ELR (cell line): ENCODE data around the gene TBC1D20.

Experiments used
- DNase-seq: peaks from one replicate; pipeline ENCODE4 v3.0.0-alpha.2; 2015; ENCODE audit warnings: low read depth

TBC1D20 gene

DNA sequence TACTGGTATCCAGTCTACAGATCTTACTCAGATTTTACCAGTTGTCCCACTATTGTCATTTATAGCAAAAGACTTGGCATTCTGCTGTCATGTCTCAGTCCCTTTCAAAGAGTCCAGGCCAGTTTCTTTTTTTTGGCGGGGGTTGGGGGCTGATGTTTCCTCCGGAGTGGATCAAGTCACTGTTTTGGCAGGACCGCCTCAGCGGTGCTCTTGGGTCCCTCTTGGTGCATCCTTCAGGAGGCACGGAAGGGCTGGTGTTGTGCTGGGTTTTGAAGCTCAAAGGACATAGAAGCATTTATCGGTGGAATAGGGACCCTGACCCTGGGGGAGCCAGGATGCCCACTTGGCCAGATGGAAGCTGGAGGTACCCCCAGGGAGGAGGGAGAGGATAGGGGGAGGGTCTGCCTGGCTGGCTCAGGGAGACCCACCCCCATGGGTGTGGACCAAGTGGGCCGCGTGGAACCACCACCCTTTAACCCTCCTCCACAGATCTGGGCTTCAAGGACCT lies 43.4 kb downstream of the TBC1D20 start:
- DNase-seq: no peak

DNA sequence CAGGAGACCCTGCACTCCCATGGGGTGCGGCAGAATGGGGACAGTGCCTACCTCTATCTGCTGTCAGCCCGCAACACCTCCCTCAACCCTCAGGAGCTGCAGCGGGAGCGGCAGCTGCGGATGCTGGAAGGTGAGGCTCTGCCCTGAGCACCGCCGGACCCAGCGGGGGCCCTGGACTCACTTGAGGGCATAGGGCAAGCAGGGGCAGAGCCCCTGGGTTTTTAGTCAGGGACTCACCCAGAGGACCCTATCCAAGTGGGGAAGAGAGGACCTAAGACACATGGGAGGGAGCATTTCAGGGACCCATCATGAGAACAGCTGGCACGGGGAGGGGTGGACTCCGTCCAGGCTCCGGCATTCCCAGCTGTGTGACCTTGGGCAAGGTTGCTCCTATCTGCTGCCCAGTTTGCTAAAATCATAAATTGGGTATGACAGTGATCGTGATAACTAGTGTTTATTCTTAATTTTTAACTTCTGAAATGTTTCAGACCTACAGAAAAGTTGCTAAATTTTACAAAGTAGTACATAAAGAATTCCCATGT lies 44.5 kb downstream of the TBC1D20 start:
- no peak for DNase-seq

DNA sequence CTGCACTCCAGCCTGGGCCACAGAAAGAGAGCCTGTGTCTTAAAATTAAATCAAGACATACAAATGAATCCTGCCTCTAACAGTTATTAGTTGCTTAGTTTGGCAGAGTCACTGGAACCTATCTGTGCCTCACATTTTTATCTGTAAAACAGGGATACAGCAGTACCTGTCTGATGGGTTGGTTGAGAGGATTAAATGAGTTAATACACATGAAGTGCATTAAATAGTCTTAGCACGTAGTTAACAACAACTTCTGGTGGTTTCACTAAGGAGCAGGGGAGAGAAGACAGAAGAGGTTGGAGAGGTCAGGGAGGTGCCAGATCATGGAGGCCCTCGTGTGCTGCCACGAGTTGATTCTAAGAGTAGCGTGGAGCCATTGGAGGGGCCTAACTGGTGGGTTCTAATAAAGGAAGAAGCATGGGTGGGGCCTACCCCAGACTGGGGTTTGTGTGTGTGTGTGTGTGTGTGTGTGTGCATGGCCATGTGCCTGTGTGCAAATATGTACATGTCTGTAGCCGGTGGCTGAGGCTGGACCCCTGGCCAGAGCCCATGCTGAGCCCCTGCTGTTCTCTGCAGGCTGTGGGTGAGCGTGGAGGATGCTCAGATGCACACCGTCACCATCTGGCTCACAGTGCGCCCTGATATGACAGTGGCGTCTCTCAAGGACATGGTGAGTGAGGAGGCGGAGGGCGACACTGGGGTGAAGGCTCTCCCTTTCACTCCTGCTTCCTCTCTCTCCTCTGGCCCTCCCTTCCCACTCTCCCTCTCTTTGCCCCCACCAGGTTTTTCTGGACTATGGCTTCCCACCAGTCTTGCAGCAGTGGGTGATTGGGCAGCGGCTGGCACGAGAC lies 45.2 kb downstream of the TBC1D20 start:
- no peak for DNase-seq

DNA sequence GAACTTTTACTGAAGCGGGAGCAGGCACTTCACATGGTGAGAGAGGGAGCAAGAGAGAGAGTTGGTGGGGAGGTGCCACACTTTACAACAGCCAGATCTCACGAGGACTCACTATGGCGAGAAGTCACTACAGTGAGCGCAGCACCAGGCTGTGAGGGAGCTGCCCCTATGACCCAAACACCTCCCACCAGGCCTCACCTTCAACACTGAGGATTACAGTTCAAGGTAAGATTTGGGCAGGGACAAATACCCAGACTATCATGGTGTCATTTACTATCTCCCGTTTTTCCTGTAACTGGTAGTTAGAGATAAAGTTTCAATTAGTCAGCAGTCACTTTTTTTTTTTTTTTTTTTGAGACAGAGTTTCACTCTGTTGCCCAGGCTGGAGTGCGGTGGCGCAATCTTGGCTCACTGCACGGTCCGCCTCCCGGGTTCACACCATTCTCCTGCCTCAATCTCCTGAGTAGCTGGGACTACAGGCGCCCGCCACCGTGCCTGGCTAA lies 46.5 kb downstream of the TBC1D20 start:
- no peak for DNase-seq

DNA sequence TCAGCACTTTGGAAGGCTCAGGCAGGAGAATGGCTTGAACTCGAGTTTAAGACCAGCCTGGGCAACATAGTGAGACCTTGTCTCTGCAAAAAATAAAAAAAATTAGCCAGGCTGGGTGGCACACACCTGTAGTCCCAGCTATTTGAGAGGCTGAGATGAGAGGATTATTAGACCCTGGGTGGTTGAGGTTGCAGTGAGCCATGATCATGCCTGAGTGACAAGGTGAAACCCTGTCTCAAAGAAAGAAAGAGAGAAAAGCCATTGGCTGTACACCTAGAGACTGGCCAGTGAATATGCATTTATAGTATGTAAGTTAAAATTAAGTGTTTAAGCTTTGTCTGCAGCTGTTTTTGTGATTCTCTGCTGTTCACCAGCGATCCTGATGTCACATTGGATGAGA lies 48.2 kb downstream of the TBC1D20 start:
- no peak for DNase-seq

DNA sequence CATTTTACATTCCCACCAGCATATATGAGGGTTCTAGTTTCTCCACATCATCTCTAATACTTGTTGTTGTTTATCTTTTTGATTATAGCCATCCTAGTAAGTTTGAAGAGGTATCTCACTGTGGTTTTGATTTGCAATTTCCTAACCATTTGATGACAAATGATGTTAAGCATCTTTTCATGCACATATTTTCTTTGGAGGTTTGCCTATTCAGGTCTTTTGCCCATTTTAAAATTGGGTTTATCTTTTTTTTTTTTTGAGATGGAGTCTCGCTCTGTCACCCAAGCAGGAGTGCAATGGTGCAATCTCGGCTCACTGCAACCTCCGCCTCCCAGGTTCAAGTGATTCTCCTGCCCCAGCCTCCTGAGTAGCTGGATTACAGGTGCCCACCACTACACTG lies 50.3 kb downstream of the TBC1D20 start:
- no peak for DNase-seq

DNA sequence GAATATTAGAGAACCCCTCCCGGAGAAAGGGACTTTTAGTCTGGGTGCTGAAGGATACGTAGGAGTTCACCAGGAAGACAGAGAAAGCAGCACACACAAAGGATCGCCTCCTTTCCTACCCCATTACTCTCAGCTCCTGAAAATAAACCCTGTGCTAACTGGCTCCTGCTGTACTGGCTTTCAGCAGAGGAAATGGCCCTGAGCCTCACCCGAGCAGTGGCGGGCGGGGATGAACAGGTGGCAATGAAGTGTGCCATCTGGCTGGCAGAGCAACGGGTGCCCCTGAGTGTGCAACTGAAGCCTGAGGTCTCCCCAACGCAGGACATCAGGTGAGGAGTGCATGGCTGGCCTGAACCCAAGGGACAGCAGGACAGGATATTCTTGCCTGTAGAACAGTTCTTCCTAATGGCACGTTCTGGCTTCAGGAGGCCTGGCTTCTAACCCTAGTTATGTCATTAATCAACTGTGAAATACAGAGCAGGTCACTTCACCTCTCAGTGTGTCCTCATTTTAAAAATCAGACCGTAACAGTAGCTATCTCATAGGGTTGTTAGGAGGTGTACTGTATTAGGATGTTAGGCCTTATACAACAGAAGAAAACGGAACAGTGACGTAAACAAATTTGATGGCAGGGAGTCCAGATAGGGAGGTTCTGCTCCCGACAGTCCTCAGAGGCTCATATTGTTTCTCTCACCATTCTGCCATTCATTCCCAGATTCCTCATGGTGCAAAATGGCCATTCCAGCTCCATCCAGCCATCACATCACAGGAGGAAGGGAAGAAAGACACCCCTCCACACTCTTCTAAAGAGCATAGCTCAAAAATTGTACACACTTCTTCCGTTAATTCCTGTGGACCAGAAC lies 52.4 kb downstream of the TBC1D20 start:
- DNase-seq: no peak

DNA sequence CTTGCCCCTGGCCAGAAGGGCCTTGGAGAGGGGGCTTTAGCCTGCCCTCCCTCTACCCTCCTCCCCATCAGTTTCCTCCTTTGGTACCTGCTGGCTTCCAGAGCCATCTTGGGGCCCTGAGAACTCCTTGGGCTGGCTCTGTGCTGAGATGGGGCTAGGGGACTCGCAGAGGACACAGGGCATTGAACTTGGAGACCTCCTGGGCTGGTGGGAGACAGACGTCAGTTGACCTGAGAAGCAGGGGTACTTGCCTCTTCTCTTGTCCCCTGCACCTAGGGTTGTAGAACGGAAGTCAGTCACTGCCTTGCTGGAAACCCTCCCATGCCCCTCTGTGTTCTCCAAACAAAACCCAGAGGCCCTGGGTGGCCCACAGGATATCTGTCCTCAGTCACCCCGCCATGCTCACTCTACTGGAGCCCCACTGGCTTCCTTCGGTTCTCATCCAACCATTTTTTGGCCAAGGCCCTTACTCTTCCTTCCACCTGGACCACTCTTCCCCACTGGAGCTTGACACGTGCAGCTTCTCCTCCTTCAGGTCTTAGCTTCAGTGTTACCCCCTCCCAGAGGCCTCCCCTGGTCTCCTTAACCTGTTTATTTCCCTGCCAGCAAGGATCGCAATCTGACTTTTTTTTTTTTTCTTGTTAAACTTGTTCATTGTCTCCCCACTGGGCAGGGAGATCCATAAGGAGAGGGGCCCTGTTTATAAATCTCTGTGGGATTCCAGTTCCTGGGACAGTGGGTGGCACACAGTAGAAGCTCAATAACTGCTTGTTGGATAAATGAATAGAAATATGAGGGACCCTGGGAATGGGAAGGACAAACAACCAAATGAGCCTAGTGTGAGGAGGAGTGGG lies 53.3 kb downstream of the TBC1D20 start:
- DNase-seq: peak; percentile 34

DNA sequence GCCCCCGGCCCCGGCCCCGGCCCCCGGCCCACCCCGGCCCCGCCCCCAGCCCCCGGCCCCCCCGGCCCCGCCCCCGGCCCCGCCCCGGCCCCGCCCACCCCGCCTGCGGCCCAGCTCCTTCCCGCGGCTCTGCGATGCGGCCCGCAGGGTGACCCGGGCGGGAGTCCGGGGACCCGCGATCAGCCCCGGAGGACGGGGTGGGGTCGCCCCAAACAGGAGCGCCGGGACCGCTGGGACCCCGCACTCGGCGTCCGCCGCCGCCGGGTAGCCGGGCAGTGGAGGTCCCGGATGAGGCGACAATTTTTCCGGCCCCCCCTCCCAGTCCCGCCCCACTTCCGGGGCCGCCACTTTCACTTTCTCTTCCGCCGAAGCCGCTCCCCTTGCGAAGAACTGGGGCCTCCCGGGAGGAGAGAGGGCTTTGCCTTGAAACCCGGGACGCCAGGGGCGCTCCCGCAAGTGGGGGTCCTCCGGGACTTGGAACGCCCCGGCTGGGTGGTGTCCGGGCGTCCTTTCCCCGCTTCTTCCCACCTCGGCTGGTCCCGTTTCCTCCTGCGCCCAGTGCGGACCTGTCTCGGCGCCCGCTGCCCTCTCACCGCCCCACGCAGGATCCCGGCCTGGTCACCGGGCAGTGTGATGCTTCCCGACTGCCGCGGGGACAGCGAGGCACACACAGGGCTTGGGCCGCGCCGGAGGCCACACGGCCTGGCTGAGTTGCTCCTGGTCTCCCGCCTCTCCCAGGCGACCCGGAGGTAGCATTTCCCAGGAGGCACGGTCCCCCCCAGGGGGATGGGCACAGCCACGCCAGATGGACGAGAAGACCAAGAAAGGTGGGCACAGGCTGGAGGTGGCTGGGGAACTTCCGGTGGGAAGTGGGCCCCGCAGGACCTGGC lies 54.1 kb downstream of the TBC1D20 start, which contains the start of gene RBCK1:
TSS of gene RBCK1 (plus strand) at position 347 of the 890 bp plus-strand sequence. CDS start at position 806, 459 bp downstream.
- DNase-seq: peak; percentile 83

DNA sequence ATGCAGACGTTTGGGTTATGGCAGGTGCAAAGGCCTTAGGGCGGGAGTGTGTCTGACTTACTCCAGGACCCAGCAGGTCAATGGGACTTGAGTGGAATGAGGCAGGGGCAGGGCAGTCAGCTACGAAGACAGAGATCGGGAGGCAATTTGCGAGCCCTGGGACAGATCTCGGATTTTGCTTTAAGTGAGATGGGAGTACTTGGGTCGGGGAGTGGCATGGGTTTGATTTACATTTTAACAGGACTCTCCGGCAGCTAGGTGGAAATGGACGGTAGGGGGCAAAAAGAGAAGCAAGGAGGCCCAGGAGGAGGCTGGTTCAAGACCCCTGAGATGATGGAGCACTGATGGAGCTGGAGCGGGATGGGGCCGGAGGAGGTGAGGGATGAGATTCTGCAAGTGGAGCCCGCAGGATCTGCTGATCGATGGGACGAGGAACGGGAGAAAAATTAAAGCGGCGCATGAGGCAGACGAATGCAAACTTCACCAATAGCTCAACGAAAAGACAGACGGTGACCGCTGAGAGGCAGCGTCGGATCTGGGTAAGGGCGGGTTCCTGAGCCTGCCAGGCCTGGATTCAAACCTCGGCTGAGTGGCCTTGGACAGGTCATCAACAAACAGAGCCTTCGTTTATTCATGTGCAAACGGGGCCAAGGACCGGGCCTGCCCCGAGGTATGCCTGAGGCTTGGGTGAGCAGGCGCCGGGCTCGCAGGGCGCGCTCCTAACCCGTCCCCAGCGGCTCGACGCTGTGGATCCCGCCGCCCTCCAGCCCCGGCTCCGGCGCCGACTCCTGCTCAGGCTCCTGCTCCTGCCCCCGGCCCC lies 55.0 kb downstream of the TBC1D20 start:
- DNase-seq: peak; percentile 86

DNA sequence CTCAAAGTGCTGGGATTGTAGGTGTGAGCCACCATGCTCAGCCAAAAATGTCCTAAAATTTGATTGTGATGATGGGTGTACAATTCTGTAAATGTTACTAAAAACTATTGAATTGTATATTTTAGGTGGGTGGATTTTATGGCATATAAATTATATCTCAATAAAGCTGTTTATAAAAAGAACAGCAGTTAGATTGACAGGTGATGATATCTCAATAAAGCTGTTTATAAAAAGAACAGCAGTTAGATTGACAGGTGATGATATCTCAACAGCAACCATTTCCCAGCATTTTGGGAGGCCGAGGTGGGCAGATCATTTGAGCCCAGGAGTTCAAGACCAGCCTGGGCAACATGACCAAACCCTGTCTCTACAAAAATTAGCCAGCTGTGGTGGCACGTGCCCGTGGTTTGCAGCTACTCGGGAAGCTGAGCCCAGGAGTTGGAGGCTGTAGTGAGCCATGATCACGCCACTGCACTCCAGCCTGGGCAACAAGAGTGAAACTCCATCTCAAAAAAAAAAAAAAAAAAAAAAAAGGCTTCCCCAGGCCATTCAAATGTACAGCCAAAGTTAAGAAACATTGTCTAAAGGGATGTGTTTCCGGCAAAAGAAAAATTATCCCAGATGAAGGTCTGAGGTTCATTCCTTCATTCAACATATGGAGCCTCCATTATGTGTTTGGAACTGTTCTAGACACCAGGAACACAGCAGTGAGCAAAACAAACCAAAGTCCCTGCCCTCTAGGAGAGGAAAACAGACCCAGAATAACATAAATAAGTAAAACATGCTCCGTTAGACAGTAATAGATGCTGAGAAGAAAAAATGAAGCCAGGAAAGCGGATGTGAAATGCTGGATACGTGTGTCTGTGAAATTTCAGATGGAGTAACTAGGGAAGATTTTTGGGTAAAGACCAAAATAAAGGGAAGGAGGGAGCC lies 55.9 kb downstream of the TBC1D20 start:
- DNase-seq: no peak

DNA sequence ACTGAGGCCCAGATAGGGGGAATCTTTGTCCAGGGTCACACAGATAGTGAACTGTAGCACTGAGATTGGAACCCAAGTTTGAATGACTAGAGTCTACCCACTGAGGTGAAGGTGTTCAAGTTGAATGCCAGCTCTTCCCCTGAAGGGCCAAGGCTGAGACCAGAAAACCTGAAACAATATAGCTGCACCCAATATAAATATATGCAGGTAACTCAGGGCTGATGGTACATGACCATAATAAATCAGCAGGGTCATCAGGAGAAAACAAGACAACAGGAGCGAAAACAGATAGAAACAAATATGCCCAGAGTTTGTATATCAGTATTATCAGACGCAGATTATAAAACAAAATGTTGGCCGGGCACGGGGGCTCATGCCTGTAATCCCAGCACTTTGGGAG lies 58.2 kb downstream of the TBC1D20 start:
- DNase-seq: no peak

DNA sequence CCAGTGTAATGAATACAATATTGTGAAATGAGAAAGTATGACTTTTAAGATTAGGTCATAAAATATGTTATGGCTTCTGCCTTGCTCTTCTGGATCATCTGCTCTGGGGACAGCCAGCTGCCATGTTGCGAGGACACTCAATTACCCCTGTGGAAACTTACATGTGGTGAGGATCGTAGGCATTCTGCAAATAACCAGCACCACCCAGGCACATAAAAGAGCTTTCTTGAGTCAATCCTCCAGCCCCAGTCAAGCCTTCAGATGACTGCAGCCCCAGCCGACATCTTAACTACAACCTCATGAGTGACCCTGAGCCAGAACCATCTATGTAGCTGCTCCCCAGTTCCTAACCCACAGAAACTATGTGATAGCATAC lies 58.8 kb downstream of the TBC1D20 start:
- no peak for DNase-seq

DNA sequence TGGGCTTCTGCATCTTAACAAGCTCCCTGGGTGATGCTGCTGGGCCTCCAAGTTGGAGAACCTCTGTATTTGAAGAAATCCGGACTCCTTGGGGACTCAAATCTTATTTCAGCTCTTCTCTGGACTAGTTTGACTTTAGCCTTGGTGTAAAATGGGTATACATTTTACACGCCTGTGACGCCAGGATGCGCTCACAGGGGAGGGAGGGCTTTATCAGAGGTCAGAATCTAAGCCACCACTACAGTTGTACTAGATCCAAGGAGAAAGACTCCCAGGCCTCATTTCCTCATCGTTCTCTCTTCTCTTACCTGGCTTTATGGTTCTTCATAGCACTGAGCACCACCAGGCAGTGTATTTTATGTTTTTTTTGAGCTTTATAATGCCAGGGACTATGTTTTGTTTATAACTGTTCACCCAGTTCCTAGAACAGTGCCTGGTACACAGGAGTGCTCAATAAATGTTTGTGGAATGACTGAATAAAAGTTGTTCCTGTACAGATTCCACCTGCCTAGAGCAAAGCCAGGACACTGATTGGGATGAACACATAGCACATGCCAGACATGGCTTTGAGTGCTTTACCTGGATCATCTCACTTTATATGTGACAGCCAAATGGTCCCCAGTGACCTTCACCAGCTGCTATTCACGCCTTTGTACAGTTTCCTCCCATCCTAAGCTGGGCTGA lies 59.3 kb downstream of the TBC1D20 start:
- no peak for DNase-seq

DNA sequence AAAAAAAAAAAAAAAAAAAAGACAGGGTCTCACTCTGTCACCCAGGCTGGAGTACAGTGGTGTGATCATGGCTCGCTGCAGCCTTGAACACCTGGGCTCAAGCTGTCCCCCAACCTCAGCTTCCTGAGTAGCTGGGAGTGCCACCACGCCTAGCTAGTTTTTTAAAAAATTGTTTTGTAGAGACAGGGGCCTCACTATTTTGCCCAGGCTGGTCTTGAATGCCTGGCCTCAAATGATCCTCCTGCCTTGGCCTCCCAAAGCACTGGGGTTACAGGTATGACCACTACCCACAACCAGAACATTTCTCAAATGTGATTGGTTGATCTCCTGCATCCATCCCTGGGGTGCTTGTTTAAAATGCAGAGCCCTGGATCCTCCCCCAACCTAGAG lies 59.8 kb downstream of the TBC1D20 start:
- no peak for DNase-seq

DNA sequence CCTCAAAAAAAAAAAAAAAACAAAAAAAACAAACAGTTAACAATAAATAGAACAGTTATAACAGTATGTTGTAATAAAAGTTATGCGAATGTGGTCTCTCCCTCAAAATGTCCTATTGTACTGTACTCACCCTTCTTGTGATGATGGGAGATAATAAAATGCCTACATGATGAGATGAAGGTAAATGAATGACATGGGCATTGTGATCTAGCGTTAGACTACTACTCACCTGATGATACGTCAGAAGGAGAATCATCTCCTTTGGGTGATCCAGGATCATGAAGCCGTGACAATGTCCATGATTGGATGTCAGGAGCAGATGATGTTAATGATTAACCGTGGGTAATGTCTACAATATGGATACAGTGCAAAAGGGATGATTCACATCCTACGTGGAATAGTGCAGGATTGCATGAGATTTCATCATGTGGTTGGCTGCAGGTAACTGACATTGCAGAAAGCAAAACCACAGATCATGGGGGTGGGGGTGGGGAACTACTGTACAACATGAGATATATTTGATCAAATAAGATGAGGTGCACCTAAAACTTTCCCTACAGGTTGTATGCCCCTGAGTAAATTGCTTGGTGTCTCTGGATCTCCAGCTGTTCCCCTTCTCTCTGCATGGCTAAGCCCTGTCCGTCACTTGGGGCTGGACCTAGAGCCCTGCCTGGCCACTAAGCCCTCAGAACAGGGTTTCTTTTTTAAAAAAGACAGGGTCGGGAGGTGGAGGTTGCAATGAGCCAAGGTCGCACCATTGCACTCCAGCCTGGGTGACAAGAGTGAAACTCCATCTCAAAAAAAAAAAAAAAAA lies 60.4 kb downstream of the TBC1D20 start:
- DNase-seq: peak; percentile 83
